Tongue (tissue), 2 donors: ENCODE measurements around the gene RASGRF2. TPM values are rescaled to one million over a fixed set of nuclear protein-coding genes. Genes with fewer than 3 reads are reported as not detected.
A peak's percentile ranks its signal among the peaks of the same experiment; 100 is the strongest.

ENCODE experiments used
- DNase-seq: peaks from one replicate; pipeline ENCODE4 v3.0.0-alpha.2; 2015
- total RNA-seq: library from RNA; depleted of rRNA; stranded (reverse); fragments of >200 nt; gene quantifications from one replicate; pipeline ENCODE4 v1.2.3, GENCODE V29; 2014

Gene RASGRF2
- total RNA-seq, 1 donor from 2014 or later, result 3.8 TPM

- no peak for DNase-seq
These were observed 5.0 kb upstream of the RASGRF2 start for GRCh38 chr5:80955082-80955590.

GRCh38 chr5:80956272-80956671 lies 3.9 kb upstream of the RASGRF2 start:
- no peak for DNase-seq

GRCh38 chr5:80957031-80957761 lies 3.0 kb upstream of the RASGRF2 start:
- DNase-seq, result no peak

- no peak for DNase-seq
These were observed 1.5 kb upstream of the RASGRF2 start for GRCh38 chr5:80958616-80959015.

- DNase-seq, result no peak
These were observed 1.0 kb upstream of the RASGRF2 start for GRCh38 chr5:80959138-80959537.

GRCh38 chr5:80960531-80961375 lies 590 bp downstream of the RASGRF2 start:
- peak; percentile 20 for DNase-seq

- no peak for DNase-seq
These were observed 1.5 kb downstream of the RASGRF2 start for GRCh38 chr5:80961376-80962281.

- DNase-seq, result no peak
These were observed 2.7 kb downstream of the RASGRF2 start for GRCh38 chr5:80962630-80963520.

GRCh38 chr5:80963521-80963895 lies 3.3 kb downstream of the RASGRF2 start:
- DNase-seq, result no peak

GRCh38 chr5:80963966-80964481 lies 3.9 kb downstream of the RASGRF2 start:
- no peak for DNase-seq

- no peak for DNase-seq
These were observed 4.3 kb downstream of the RASGRF2 start for GRCh38 chr5:80964491-80964890.

- DNase-seq, result no peak
These were observed 4.8 kb downstream of the RASGRF2 start for GRCh38 chr5:80964919-80965318.

GRCh38 chr5:80967500-80968181 lies 7.5 kb downstream of the RASGRF2 start:
- DNase-seq, result peak; percentile 26

- DNase-seq, result no peak
These were observed 12.9 kb downstream of the RASGRF2 start for GRCh38 chr5:80973027-80973426.

- peak; percentile 18 for DNase-seq
These were observed 14.9 kb downstream of the RASGRF2 start for GRCh38 chr5:80975065-80975464.

GRCh38 chr5:80976985-80977384 lies 16.8 kb downstream of the RASGRF2 start:
- no peak for DNase-seq

GRCh38 chr5:80977764-80978163 lies 17.6 kb downstream of the RASGRF2 start:
- no peak for DNase-seq

- no peak for DNase-seq
These were observed 18.7 kb downstream of the RASGRF2 start for GRCh38 chr5:80978772-80979317.

GRCh38 chr5:80982093-80982492 lies 21.9 kb downstream of the RASGRF2 start:
- no peak for DNase-seq

GRCh38 chr5:80985600-80986228 lies 25.6 kb downstream of the RASGRF2 start:
- no peak for DNase-seq
